ENCODE data around the gene ANO7. TPM values are rescaled to one million over a fixed set of nuclear protein-coding genes. Genes with fewer than 3 reads are reported as not detected.

ANO7 gene
- total RNA-seq, 1 experiment from 2014 or later = 0.84 TPM

DNA sequence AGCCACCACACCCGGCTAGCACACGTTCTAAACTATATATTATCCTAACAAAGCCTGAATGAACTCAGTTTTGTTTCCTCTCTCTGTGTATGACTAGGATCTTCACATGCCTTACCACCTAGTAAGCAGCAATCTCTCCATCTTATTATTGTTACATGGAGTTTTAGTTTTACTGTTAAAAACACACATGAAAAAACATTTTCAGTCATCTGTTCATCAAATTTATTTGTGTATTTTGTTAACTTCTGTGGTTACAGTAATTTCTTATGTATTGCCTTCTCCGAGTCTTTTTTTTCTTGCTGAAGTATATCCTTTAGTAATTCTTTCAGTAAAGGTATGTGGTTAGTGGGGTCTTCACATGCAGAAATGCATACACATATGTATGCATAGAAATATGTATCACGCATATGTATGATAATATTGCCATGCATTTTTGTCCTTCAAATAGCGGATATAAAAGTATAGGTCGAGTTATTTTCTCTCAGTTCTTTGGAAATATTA, 31.4 kb downstream of the ANO7 start:
- no peak overlapping the region for H3K4me2 ChIP-seq (ENCODE audit: low read length)
- no peak overlapping the region for H3K9ac ChIP-seq (ENCODE audit: low read length)
- no peak overlapping the region for H3K4me3 ChIP-seq (replicated peaks in 1 of 2; ENCODE audit: low read depth in 1 of 2, low read length in 2 of 2)
- H3K27me3 ChIP-seq (ENCODE audit: insufficient read depth, low read length) = no peaks in the 10 kb centered on the region
- intact Hi-C loops (cut with micrococcal nuclease) = no loop called here
- no peaks in the 10 kb centered on the region for H3K79me2 ChIP-seq (ENCODE audit: insufficient read depth, low read length)
- no peaks in the 10 kb centered on the region for H4K20me1 ChIP-seq (ENCODE audit: insufficient read depth)
- DNase-seq (ENCODE audit: low read depth, low spot score) (no peak), ATAC-seq (no peak)
- H3K9me3 ChIP-seq (ENCODE audit: control insufficient read depth in 1 of 2, insufficient read depth in 1 of 2, low read depth in 1 of 2, low read length in 2 of 2) = no peaks in the 10 kb centered on the region
- H3K4me1 ChIP-seq (ENCODE audit: control insufficient read depth in 1 of 2, insufficient read depth in 2 of 2, low read length in 2 of 2) = peaks cover 13 to 20% of the 10 kb centered on the region in 2 experiments
- ChIA-PET RAD21 (ENCODE audit: low non-redundant PET in 1 of 2, low total read pairs in 2 of 2, uncharacterized antibody in 2 of 2, unreplicated experiment in 2 of 2) (no interaction called here), CTCF (no interaction called here), POLR2A (no interaction called here)
- no peak overlapping the region for H2AFZ ChIP-seq (ENCODE audit: low read depth, low read length, poor library complexity, severe bottlenecking)
- BruUV-seq (replicated peaks) = no TSS peak
- no peaks in the 10 kb centered on the region for H3K36me3 ChIP-seq (ENCODE audit: control insufficient read depth in 1 of 2, insufficient read depth in 2 of 2, low read length in 2 of 2)
- H3K9me2 ChIP-seq (ENCODE audit: insufficient read depth) = no peaks in the 10 kb centered on the region
- TF ChIP-seq ZFX (IDR thresholded peaks at IDR 0.05) (no peak), POLR2A (IDR thresholded peaks at IDR 0.05; ENCODE audit: borderline replicate concordance, extremely low read depth, insufficient read depth, insufficient read length) (no peak), SIN3A (IDR thresholded peaks at IDR 0.05; ENCODE audit: low read depth) (no peak), ZNF274 (IDR thresholded peaks at IDR 0.05; ENCODE audit: low read depth, low read length) (no peak), ELF1 (IDR thresholded peaks at IDR 0.05; ENCODE audit: borderline replicate concordance, low read depth) (no peak), RAD21 (IDR thresholded peaks at IDR 0.05; ENCODE audit: low read depth) (no peak), CEBPB (IDR thresholded peaks at IDR 0.05; ENCODE audit: low read depth) (no peak), FOSL1 (IDR thresholded peaks at IDR 0.05; ENCODE audit: low read depth) (no peak), EGR1 (IDR thresholded peaks at IDR 0.05; ENCODE audit: low read depth) (no peak), EZH2 (IDR thresholded peaks at IDR 0.05) (no peak)
- TF ChIP-seq, protein P1, sequence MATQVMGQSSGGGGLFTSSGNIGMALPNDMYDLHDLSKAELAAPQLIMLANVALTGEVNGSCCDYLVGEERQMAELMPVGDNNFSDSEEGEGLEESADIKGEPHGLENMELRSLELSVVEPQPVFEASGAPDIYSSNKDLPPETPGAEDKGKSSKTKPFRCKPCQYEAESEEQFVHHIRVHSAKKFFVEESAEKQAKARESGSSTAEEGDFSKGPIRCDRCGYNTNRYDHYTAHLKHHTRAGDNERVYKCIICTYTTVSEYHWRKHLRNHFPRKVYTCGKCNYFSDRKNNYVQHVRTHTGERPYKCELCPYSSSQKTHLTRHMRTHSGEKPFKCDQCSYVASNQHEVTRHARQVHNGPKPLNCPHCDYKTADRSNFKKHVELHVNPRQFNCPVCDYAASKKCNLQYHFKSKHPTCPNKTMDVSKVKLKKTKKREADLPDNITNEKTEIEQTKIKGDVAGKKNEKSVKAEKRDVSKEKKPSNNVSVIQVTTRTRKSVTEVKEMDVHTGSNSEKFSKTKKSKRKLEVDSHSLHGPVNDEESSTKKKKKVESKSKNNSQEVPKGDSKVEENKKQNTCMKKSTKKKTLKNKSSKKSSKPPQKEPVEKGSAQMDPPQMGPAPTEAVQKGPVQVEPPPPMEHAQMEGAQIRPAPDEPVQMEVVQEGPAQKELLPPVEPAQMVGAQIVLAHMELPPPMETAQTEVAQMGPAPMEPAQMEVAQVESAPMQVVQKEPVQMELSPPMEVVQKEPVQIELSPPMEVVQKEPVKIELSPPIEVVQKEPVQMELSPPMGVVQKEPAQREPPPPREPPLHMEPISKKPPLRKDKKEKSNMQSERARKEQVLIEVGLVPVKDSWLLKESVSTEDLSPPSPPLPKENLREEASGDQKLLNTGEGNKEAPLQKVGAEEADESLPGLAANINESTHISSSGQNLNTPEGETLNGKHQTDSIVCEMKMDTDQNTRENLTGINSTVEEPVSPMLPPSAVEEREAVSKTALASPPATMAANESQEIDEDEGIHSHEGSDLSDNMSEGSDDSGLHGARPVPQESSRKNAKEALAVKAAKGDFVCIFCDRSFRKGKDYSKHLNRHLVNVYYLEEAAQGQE (IDR thresholded peaks at IDR 0.05; ENCODE audit: low read depth) = no peak
- TF ChIP-seq, protein P2, sequence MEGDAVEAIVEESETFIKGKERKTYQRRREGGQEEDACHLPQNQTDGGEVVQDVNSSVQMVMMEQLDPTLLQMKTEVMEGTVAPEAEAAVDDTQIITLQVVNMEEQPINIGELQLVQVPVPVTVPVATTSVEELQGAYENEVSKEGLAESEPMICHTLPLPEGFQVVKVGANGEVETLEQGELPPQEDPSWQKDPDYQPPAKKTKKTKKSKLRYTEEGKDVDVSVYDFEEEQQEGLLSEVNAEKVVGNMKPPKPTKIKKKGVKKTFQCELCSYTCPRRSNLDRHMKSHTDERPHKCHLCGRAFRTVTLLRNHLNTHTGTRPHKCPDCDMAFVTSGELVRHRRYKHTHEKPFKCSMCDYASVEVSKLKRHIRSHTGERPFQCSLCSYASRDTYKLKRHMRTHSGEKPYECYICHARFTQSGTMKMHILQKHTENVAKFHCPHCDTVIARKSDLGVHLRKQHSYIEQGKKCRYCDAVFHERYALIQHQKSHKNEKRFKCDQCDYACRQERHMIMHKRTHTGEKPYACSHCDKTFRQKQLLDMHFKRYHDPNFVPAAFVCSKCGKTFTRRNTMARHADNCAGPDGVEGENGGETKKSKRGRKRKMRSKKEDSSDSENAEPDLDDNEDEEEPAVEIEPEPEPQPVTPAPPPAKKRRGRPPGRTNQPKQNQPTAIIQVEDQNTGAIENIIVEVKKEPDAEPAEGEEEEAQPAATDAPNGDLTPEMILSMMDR (IDR thresholded peaks at IDR 0.05 in 2 of 3, conservative IDR thresholded peaks at IDR 0.05 in 1 of 3; ENCODE audit: borderline replicate concordance in 1 of 3, insufficient read depth in 1 of 3, low read depth in 2 of 3, low read length in 2 of 3) = no peak
- TF ChIP-seq, protein P3, sequence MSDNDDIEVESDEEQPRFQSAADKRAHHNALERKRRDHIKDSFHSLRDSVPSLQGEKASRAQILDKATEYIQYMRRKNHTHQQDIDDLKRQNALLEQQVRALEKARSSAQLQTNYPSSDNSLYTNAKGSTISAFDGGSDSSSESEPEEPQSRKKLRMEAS (IDR thresholded peaks at IDR 0.05) = no peak
- TF ChIP-seq, protein P4, sequence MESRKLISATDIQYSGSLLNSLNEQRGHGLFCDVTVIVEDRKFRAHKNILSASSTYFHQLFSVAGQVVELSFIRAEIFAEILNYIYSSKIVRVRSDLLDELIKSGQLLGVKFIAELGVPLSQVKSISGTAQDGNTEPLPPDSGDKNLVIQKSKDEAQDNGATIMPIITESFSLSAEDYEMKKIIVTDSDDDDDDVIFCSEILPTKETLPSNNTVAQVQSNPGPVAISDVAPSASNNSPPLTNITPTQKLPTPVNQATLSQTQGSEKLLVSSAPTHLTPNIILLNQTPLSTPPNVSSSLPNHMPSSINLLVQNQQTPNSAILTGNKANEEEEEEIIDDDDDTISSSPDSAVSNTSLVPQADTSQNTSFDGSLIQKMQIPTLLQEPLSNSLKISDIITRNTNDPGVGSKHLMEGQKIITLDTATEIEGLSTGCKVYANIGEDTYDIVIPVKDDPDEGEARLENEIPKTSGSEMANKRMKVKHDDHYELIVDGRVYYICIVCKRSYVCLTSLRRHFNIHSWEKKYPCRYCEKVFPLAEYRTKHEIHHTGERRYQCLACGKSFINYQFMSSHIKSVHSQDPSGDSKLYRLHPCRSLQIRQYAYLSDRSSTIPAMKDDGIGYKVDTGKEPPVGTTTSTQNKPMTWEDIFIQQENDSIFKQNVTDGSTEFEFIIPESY (IDR thresholded peaks at IDR 0.05; ENCODE audit: extremely low read depth, insufficient replicate concordance, low read length) = no peak
- H3K27ac ChIP-seq (ENCODE audit: low read depth, low read length) = no peak overlapping the region
